Lower lobe of right lung (tissue), 1 donor: ENCODE results near the gene CCP110. TPM values are rescaled to one million over a fixed set of nuclear protein-coding genes. Genes with fewer than 3 reads are reported as not detected.

Source experiments
- total RNA-seq: library from RNA; stranded (reverse); fragmentation: NEBNext Ultra II Directional; extraction: Animal tissue kit (Norgen Biotek cat#: 25700); gene quantifications from one replicate; pipeline ENCODE4 v1.2.1, GENCODE V29; 2021
- donor health status: DM: no; HTN: yes; CAD: no; lungs with severe emphysema.

CCP110 gene
- total RNA-seq, 1 donor from 2014 or later, result 23.9 TPM

Other genes with a start within 250 kb of the CCP110 start
- not detected for gene CLEC19A, start 238.2 kb upstream of the CCP110 start, total RNA-seq
- gene TMC5, start 106.1 kb upstream of the CCP110 start, total RNA-seq, result 62.1 TPM
- 81.5 TPM for gene GDE1, start 1.8 kb upstream of the CCP110 start, total RNA-seq
- gene VPS35L, start 31.8 kb downstream of the CCP110 start, total RNA-seq, result 45.9 TPM
- 10.9 TPM for gene KNOP1, start 194.3 kb downstream of the CCP110 start, total RNA-seq
- 14.1 TPM for gene IQCK, start 194.3 kb downstream of the CCP110 start, total RNA-seq